GM21528 (cell line): ENCODE data around the gene TSHZ2.
"Not testable (repeated sequence)": the region's sequence is repeated elsewhere in the genome, so short reads cannot be mapped to it uniquely, and the experiment has no call there.

ENCODE experiments used
- ATAC-seq: cut with Tn5 transposase; IDR thresholded peaks from one replicate; pipeline ENCODE4 v1.9.1; 2021; ENCODE audit warnings: mild to moderate bottlenecking, moderate library complexity; ENCODE audit not compliant: unreplicated experiment, low FRiP score

Gene TSHZ2

GRCh38 chr20:53389516-53390300, 417.6 kb downstream of the TSHZ2 start:
- no peak for ATAC-seq

DNA sequence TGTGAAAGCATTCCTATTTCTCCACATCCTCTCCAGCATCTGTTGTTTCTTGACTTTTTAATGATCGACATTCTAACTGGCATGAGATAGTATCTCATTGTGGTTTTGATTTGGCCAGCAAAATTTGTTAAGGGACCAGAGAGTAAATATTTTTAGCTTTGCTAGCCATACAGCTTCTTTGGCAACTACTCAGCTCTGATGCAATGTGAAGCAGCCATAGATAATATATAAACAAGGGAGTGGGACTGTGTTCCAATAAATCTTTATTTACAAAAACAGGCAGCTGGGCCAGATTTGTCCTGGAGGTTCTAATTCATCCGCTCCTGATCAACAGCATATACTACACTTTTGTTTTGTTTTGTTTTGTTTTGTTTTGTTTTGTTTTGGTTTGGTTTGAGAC, 418.6 kb downstream of the TSHZ2 start:
- no peak for ATAC-seq

GRCh38 chr20:53394433-53394832, 422.3 kb downstream of the TSHZ2 start:
- no peak for ATAC-seq

DNA sequence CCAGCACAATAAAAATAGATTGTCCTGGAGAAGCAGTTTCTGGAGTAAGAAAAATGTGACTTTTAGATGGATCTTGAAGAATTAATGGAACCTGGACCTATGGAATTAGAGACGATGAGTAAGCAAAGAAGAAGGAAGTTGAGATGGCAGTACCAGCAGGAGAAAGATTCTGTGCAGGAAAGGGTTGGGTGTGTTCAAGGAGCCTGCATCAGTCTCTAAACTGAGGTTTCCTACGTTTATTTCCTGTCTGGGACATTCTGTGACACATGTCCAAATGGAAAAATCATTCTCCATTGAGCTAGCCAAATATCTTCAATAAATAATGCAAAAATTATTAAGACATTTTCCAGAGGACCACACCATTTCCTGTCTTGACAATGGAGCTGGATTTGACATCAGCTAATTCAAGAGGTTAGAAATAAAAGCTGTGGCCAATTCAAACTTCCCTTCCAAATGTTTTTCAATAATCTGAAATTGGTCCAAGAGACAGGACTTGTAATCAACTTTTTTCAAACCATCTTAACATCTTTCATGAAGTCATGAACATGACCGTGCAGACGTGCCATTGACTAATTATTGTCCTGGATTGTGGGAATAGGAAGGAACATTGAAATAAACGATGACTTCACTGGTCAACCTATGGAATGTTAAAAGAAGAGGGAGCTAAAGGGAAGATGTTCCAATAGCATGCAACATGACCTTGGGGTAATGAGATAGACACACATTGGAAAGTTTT, 423.2 kb downstream of the TSHZ2 start:
- no peak for ATAC-seq

GRCh38 chr20:53399083-53399482, 426.9 kb downstream of the TSHZ2 start:
- ATAC-seq = no peak

DNA sequence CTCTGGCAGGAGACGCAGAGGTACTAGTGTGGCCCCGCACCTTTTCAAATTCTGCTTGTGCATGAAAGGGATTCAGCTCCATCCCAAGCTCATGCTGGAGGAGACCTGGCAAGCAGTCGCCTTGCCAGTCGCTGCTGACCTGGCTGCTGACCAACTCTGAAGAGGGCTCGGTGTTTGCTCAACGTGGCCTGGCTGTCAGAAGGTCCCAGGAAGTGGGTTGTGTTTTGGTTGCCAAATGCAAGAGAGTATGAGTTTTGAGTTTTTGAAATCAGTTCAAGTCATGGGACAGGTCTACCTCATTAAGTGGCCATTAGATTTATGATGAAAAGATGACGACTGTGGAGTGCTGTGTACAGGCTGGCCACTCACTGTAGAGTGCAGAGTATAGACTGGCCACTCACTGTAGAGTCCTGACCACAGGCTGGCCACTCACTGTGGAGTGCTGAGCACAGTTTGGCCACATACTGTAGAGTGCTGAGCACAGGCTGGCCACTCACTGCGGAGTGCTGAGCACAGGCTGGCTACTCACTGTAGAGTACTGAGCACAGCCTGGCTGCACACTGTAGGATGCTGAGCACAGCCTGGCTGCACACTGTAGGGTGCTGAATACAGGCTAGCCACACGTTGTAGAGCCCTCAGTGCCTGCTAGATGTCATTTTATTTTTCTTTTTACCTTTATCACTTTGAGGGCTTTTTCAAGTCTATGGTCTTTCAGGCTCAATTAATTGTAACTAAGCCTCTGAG, 427.6 kb downstream of the TSHZ2 start:
- no peak for ATAC-seq

DNA sequence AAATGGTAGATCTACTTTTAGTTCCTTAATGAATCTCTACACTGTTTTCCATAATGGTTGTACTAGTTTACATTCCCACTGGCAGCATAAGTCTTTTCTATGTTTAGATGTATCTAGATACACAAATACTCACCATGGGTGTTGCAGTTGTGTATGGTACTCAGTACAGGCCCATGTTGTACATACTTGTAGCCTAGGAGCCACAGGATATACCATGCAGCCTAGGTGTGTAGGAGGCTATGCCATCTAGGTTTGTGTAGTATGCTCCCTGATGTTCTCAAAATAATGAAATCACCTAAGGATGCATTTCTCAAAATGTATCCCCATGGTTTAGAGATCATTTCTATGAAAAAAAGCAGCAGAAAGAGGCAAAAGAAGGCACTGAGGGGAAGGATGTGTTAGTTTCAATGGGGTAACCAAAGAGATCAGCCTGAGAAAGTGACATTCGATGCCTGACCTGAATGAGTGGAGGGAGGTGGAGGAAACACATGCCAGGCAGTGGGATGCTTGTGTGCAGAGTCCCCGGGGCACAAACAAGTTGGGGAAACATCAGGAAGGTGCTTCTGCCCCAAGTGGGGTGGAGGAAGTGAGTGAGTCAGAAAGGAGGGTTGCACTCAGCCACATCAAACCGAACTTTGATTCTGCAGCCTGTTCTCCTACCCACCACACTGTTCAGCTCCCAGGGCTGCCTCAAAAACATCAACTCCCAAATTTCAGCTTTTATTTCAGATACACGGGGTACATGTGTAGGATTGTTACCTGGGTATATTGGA, 430.3 kb downstream of the TSHZ2 start:
- no peak for ATAC-seq

DNA sequence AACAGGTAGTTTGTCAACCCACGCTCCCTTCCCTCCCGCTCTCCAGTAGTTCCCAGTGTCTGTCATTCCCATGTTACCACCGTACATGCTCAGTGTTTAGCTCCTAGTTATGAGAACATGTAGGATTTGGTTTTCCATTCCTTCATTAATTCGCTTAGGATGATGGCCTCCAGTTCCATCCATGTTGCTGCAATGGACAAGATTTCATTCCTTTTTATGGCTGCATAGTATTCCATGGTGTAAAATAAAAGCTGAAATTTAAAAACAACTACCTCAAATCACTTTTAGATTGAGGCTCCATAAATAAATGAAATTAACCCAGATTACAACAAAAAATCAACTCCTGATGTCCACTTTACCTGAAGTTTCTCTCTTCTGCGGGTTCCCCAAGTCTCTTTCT, 430.9 kb downstream of the TSHZ2 start:
- ATAC-seq = no peak

GRCh38 chr20:53405139-53405538, 433.0 kb downstream of the TSHZ2 start:
- no peak for ATAC-seq

- ATAC-seq = no peak
Measured at GRCh38 chr20:53406580-53406979, 434.4 kb downstream of the TSHZ2 start.

DNA sequence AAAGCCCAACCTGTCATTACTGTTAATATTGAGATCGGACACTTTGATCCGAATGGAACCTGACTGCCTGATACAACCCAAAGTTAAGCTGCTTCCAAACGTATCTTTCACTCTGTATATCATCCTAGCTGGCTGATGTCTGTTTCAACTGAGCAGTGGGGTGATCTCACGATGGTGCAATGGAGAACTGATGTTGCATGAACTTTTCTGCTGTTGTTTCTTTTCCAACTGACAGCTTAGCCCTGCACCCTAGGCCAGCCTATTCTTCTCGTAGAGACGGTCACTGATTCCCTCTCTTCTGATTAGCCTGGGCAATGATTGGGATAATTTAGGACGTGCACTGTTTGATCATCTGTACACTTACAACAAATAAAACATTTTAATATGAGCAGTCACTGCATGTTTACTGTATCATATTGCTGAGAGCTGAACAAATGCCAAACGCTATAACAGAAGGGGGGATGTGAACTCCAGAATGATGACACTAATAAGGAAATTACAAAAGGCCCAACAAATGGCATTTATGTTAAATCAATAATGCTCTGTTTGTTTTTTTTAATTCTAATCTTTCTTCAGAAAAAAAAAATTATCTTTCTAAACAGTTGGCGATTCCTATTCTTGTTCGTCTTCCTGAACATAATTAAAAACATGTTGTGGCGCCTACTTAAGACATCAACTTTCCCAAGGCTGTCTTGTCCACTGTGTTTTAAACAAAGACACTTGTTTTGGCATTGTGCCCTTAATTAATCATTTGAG, 436.7 kb downstream of the TSHZ2 start:
- no peak for ATAC-seq

- no peak for ATAC-seq
Measured at GRCh38 chr20:53409447-53409717, 437.2 kb downstream of the TSHZ2 start.

GRCh38 chr20:53411129-53411528, 439.0 kb downstream of the TSHZ2 start:
- no peak for ATAC-seq

DNA sequence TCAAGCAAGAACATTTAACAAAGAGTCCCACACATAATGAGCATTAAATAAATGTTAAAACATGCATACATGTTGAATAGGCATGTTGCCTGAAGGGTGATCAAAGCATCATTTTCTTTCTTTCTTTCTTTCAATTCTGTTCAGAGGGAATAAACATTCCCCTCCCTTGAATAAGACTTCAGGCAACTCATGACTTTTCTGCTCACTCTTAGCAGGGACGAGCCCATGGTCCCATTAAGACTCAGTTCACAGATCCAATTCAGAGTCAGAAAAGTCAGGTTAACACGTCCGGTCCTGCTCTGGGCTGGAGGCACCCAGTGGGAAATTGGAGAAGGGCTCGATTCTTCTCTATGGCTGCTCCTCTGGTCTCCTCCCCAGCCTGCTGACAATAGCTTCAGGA, 439.7 kb downstream of the TSHZ2 start:
- ATAC-seq = no peak

DNA sequence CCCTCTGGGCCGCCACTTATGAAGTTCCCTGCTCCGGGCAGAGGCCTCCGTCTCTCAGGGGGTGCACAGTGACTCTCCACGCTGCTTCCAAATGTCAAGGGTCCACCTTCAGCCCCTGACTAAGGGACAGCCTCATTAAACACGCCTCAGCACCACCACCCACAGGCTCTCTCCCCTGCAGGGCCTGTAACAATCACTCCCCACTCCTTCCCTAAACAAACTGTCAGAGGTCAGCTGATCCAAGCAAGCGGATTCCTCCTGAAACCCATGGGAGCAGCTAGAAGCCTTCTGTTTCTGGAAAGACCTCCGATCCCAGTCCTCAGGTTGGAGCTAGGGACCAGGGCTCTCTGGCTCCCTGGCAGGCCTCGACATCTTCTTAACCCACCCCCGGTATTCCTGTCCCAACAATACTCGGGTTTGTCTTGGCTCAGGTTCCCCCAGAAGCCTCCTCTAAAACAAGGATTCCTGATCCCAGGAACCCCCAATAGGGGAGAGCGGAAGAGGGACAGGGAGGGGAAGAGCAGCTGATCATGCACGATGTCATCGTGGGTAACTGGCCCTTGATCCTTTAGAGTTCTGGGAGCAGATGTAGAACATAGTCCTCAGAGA, 440.5 kb downstream of the TSHZ2 start:
- no peak for ATAC-seq

- ATAC-seq = peak; percentile 88
Measured at GRCh38 chr20:53413186-53413631, 441.1 kb downstream of the TSHZ2 start.

- ATAC-seq = not testable (repeated sequence)
Measured at GRCh38 chr20:53413845-53414244, 441.7 kb downstream of the TSHZ2 start.

- no peak for ATAC-seq
Measured at GRCh38 chr20:53419693-53420460, 447.7 kb downstream of the TSHZ2 start.

DNA sequence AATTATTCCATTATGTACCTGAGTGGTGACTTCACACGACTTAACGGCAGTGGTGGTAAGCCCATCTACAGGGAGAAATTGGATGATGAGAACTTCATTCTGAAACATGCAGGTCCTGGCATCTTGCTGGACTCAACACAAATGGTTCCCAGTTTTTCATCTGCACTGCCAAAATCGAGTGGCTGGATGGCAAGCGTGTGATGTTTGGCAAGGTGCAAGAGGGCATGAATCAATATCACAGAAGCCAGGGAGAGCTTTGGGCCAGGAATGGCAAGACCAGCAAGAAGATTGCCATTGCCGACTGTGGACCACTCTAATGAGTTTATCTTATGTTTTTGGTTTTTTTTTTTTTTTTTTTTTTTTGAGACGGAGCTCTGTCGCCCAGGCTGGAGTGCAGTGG, 449.2 kb downstream of the TSHZ2 start:
- ATAC-seq = no peak
